ENCODE data around the gene GPRC5A. TPM values are rescaled to one million over a fixed set of nuclear protein-coding genes. Genes with fewer than 3 reads are reported as not detected.

Gene GPRC5A
- total and polyA plus RNA-seq, 2 experiments from 2014 or later = 37.8 to 84.8 TPM

GRCh38 chr12:12889701-12890100 lies 1.7 kb upstream of the GPRC5A start:
- Histone ChIP-seq H4K20me1 (ENCODE audit: insufficient read depth) (no peaks in the 10 kb centered on the region), H3K4me3 (no peak overlapping the region), H3K9ac (no peak overlapping the region), H3K4me1 (ENCODE audit: insufficient read depth) (peaks cover 20% of the 10 kb centered on the region), H3F3A (ENCODE audit: insufficient read depth) (peaks cover 20% of the 10 kb centered on the region), H3K79me2 (ENCODE audit: insufficient read depth) (peaks cover 31% of the 10 kb centered on the region), H3K27me3 (replicated peaks; ENCODE audit: insufficient read depth) (no peaks in the 10 kb centered on the region), H3K9me2 (ENCODE audit: insufficient read depth) (no peaks in the 10 kb centered on the region), H3K36me3 (ENCODE audit: low read depth) (no peaks in the 10 kb centered on the region), H3K9me3 (ENCODE audit: low read depth) (no peaks in the 10 kb centered on the region), H2AFZ (no peak overlapping the region), H3K27ac (no peak overlapping the region), H3K4me2 (ENCODE audit: unreplicated experiment) (no peak overlapping the region)
- in situ Hi-C loops (cut with MboI) = no loop called here
- DNase-seq = no peak
- TF ChIP-seq EZH2phosphoT487 (IDR thresholded peaks at IDR 0.05; ENCODE audit: insufficient read depth, low read depth) = no peak
- TF ChIP-seq EZH2 (IDR thresholded peaks at IDR 0.05; ENCODE audit: insufficient read depth, poor library complexity, severe bottlenecking) = no peak
- WGBS, 2 experiments (ENCODE audit: low coverage in 1 of 2, low lambda C conversion rate in 2 of 2, missing lambda C conversion rate in 2 of 2) = 94 to 97% methylated on average over 5 of the region's 5 CpGs

DNA sequence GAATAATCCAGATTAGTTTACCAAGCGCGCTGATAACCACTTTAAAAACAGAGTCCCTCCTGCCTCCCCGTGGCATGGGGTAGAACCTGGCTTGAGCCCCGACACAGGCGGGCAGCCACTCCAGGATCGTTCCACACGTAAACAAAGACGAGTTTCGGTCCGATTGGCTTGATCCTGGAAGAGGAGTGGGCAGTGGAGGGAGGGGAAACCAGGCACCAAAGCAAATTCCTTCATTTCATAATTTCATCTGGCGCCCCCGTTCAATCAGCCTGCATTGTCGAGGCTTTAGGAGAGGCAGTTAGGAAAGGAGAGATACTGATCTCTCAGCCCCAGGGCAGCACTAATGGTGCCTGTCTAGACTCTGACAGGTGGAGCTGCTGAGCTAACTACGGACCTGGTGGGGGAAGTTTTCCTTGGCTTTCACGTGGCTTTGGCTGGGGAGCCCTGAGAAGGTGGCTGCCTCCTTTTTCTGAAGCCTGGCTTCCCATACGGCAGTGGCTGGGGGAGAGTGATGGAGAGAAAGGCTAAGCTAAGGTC lies 751 bp upstream of the GPRC5A start:
- H3K27me3 ChIP-seq (replicated peaks; ENCODE audit: insufficient read depth) = no peaks in the 10 kb centered on the region
- peak overlapping the region; percentile 87 for H3K9ac ChIP-seq
- in situ Hi-C loops (cut with MboI) = no loop called here
- H3K9me3 ChIP-seq (ENCODE audit: low read depth) = no peaks in the 10 kb centered on the region
- TF ChIP-seq EZH2phosphoT487 (IDR thresholded peaks at IDR 0.05; ENCODE audit: insufficient read depth, low read depth) (no peak), EZH2 (IDR thresholded peaks at IDR 0.05; ENCODE audit: insufficient read depth, poor library complexity, severe bottlenecking) (no peak)
- peaks cover 39% of the 10 kb centered on the region for H3K79me2 ChIP-seq (ENCODE audit: insufficient read depth)
- 14 to 16% methylated on average over 16 of the region's 16 CpGs for WGBS, 2 experiments (ENCODE audit: low coverage in 1 of 2, low lambda C conversion rate in 2 of 2, missing lambda C conversion rate in 2 of 2)
- peak overlapping the region; percentile 88 for H3K27ac ChIP-seq
- no peaks in the 10 kb centered on the region for H3K9me2 ChIP-seq (ENCODE audit: insufficient read depth)
- H3F3A ChIP-seq (ENCODE audit: insufficient read depth) = peaks cover 27% of the 10 kb centered on the region
- H3K36me3 ChIP-seq (ENCODE audit: low read depth) = no peaks in the 10 kb centered on the region
- DNase-seq = peak; percentile 67
- H3K4me3 ChIP-seq = peak overlapping the region; percentile 75
- peak overlapping the region; percentile 38; the same call in 1 of the 2 replicates for H2AFZ ChIP-seq
- peak overlapping the region; percentile 77 for H3K4me2 ChIP-seq (ENCODE audit: unreplicated experiment)
- H4K20me1 ChIP-seq (ENCODE audit: insufficient read depth) = no peaks in the 10 kb centered on the region
- H3K4me1 ChIP-seq (ENCODE audit: insufficient read depth) = peaks cover 28% of the 10 kb centered on the region

- H3K36me3 ChIP-seq (ENCODE audit: low read depth) = no peaks in the 10 kb centered on the region
- H2AFZ ChIP-seq = peak overlapping the region; percentile 38
- H3F3A ChIP-seq (ENCODE audit: insufficient read depth) = peaks cover 39% of the 10 kb centered on the region
- TF ChIP-seq EZH2 (IDR thresholded peaks at IDR 0.05; ENCODE audit: insufficient read depth, poor library complexity, severe bottlenecking) (no peak), EZH2phosphoT487 (IDR thresholded peaks at IDR 0.05; ENCODE audit: insufficient read depth, low read depth) (no peak)
- H4K20me1 ChIP-seq (ENCODE audit: insufficient read depth) = no peaks in the 10 kb centered on the region
- H3K9me3 ChIP-seq (ENCODE audit: low read depth) = no peaks in the 10 kb centered on the region
- peak overlapping the region; percentile 77 for H3K4me2 ChIP-seq (ENCODE audit: unreplicated experiment)
- H3K4me3 ChIP-seq = peak overlapping the region; percentile 75
- peaks cover 39% of the 10 kb centered on the region for H3K4me1 ChIP-seq (ENCODE audit: insufficient read depth)
- in situ Hi-C loops (cut with MboI) = no loop called here
- H3K9me2 ChIP-seq (ENCODE audit: insufficient read depth) = no peaks in the 10 kb centered on the region
- H3K9ac ChIP-seq = peak overlapping the region; percentile 87
- DNase-seq = peak; percentile 45
- H3K27ac ChIP-seq = peak overlapping the region; percentile 88
- no peaks in the 10 kb centered on the region for H3K27me3 ChIP-seq (replicated peaks; ENCODE audit: insufficient read depth)
- WGBS, 2 experiments (ENCODE audit: low coverage in 1 of 2, low lambda C conversion rate in 2 of 2, missing lambda C conversion rate in 2 of 2) = 31 to 33% methylated on average over 7 of the region's 7 CpGs
- peaks cover 43% of the 10 kb centered on the region for H3K79me2 ChIP-seq (ENCODE audit: insufficient read depth)
Observed at GRCh38 chr12:12891881-12892355, 556 bp downstream of the GPRC5A start.

GRCh38 chr12:12892681-12893141 lies 1.3 kb downstream of the GPRC5A start:
- H3K79me2 ChIP-seq (ENCODE audit: insufficient read depth) = peaks cover 49% of the 10 kb centered on the region
- H3K4me2 ChIP-seq (ENCODE audit: unreplicated experiment) = peak overlapping the region; percentile 77
- TF ChIP-seq EZH2phosphoT487 (IDR thresholded peaks at IDR 0.05; ENCODE audit: insufficient read depth, low read depth) (no peak), EZH2 (IDR thresholded peaks at IDR 0.05; ENCODE audit: insufficient read depth, poor library complexity, severe bottlenecking) (no peak)
- no peaks in the 10 kb centered on the region for H4K20me1 ChIP-seq (ENCODE audit: insufficient read depth)
- WGBS, 2 experiments (ENCODE audit: low coverage in 1 of 2, low lambda C conversion rate in 2 of 2, missing lambda C conversion rate in 2 of 2) = 79 to 85% methylated on average over 8 to 10 of the region's 10 CpGs
- H3K9me3 ChIP-seq (ENCODE audit: low read depth) = no peaks in the 10 kb centered on the region
- no peaks in the 10 kb centered on the region for H3K27me3 ChIP-seq (replicated peaks; ENCODE audit: insufficient read depth)
- in situ Hi-C loops (cut with MboI) = no loop called here
- H3K36me3 ChIP-seq (ENCODE audit: low read depth) = no peaks in the 10 kb centered on the region
- H3F3A ChIP-seq (ENCODE audit: insufficient read depth) = peaks cover 42% of the 10 kb centered on the region
- no peak overlapping the region for H3K27ac ChIP-seq
- peak overlapping the region; percentile 75 for H3K4me3 ChIP-seq
- peaks cover 39% of the 10 kb centered on the region for H3K4me1 ChIP-seq (ENCODE audit: insufficient read depth)
- H3K9ac ChIP-seq = peak overlapping the region; percentile 87; the same call in 1 of the 2 replicates
- no peaks in the 10 kb centered on the region for H3K9me2 ChIP-seq (ENCODE audit: insufficient read depth)
- H2AFZ ChIP-seq = no peak overlapping the region
- no peak for DNase-seq

Measured in GM23248 (cell line).